ENCODE measurements around the gene TTC33. TPM values are rescaled to one million over a fixed set of nuclear protein-coding genes. Genes with fewer than 3 reads are reported as not detected.
"Not testable (repeated sequence)": the region's sequence is repeated elsewhere in the genome, so short reads cannot be mapped to it uniquely, and the experiment has no call there.

Gene TTC33
- total RNA-seq, 3 donors from 2014 or later, result 17.6 to 28.1 (median 18.4) TPM

DNA sequence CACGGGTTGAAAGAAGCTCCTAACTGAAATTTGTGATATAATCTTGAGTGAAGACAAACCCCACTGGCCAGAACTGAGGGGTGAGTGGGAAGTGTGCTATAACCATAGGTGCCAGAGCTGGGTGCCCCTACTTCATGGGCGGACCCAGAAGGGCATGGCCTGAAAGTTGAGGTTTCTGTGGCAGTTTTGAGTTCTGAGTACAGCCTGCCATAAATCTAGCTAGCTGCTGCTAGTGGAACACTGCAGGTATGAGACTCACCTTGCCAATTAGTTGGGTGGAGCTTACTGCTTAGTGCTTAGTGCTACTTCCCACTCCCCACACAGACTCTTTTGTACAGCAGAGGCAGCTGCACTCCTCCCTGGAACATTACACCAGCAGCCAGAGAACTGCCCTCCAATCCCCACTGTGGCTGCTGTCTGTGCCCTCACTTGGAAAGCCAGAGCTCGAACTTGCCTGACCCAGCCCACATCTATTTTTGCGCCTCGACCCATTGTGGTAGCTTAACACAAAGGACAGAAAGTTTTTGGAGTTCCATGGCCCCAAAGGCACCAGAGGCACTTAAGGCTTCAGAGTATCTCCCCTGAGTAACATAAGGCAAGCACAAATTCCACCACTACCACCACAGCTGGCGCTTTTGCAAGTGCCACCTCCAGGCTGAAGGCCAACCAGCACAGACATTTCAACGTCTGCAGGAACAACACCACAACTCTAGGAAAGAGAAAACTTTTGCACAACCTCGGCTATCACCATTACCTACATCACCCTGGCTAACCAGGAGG, 103.1 kb downstream of the TTC33 start:
- H3K4me1 ChIP-seq, result no peaks in the 10 kb centered on the region
- no peaks in the 10 kb centered on the region for H3K36me3 ChIP-seq
- intact Hi-C loops (cut with DNase I; ENCODE audit: low total_unique reads), result no loop called here
- DNase-seq (ENCODE audit: low spot score in 2 of 2), result no peak
- H3K27ac ChIP-seq, result no peak overlapping the region
- TF ChIP-seq, protein P1, sequence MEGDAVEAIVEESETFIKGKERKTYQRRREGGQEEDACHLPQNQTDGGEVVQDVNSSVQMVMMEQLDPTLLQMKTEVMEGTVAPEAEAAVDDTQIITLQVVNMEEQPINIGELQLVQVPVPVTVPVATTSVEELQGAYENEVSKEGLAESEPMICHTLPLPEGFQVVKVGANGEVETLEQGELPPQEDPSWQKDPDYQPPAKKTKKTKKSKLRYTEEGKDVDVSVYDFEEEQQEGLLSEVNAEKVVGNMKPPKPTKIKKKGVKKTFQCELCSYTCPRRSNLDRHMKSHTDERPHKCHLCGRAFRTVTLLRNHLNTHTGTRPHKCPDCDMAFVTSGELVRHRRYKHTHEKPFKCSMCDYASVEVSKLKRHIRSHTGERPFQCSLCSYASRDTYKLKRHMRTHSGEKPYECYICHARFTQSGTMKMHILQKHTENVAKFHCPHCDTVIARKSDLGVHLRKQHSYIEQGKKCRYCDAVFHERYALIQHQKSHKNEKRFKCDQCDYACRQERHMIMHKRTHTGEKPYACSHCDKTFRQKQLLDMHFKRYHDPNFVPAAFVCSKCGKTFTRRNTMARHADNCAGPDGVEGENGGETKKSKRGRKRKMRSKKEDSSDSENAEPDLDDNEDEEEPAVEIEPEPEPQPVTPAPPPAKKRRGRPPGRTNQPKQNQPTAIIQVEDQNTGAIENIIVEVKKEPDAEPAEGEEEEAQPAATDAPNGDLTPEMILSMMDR (IDR thresholded peaks at IDR 0.05), result no peak
- TF ChIP-seq POLR2AphosphoS5 (IDR thresholded peaks at IDR 0.05), result no peak
- H3K9me3 ChIP-seq, result no peaks in the 10 kb centered on the region
- H3K27me3 ChIP-seq, result no peaks in the 10 kb centered on the region
- H3K4me3 ChIP-seq, result no peak overlapping the region

DNA sequence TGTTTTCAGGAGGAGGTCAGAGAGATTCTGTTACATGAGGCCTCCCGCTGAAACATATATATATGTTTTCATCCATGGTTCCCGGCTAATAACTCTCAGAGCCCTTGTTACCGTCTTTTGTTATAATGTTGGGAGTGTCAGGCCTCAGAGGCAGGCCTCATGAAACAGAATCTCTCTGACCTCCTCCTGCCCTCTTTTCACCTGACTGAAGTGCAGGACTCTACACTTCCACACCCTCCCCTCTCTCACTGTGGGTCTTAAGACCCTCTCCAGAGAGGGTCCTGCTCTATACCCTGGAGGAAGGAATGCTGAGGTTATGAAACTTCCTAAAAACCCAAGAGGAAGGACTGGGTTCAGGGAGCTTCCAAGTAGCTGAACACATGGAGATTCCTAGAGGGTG, 104.6 kb downstream of the TTC33 start:
- Histone ChIP-seq H3K4me3 (no peak overlapping the region), H3K9me3 (no peaks in the 10 kb centered on the region), H3K36me3 (no peaks in the 10 kb centered on the region), H3K27me3 (no peaks in the 10 kb centered on the region), H3K27ac (no peak overlapping the region), H3K4me1 (no peaks in the 10 kb centered on the region)
- intact Hi-C loops (cut with DNase I; ENCODE audit: low total_unique reads), result no loop called here
- DNase-seq (ENCODE audit: low spot score in 2 of 2), result no peak
- TF ChIP-seq POLR2A (IDR thresholded peaks at IDR 0.05) (no peak), POLR2AphosphoS5 (IDR thresholded peaks at IDR 0.05) (no peak)
- TF ChIP-seq, protein P1 (IDR thresholded peaks at IDR 0.05), result no peak

DNA sequence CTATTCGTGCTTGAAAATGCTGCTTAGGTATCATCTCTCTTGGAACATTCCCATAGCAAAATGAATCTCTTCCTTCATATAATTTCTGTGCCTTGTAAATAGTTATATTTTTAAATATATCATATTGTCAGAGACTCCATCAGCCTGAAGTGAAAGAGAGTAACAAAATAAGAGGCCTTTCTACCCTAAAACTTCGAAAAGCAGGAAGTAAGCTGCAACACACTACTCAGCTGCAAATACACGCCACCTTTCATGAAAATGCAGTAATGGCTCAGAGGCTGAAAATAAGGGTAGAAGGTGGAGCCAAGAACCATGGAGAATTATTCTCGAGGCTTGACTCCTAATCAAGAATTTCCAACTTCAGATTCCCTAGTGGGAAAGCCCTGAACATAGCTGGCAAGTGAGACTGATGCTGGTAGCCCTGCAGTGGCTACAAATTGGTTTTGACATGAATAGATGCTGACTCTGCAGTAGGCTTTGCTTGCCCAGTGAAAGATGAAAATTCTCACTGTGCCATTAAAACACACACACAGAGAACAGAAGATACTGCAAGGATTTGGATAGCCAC, 106.2 kb downstream of the TTC33 start:
- TF ChIP-seq, protein P1 (IDR thresholded peaks at IDR 0.05), result no peak
- H3K27me3 ChIP-seq, result no peaks in the 10 kb centered on the region
- intact Hi-C loops (cut with DNase I; ENCODE audit: low total_unique reads), result no loop called here
- DNase-seq (ENCODE audit: low spot score in 2 of 2), result no peak
- no peaks in the 10 kb centered on the region for H3K9me3 ChIP-seq
- H3K36me3 ChIP-seq, result no peaks in the 10 kb centered on the region
- H3K4me1 ChIP-seq, result no peaks in the 10 kb centered on the region
- H3K27ac ChIP-seq, result no peak overlapping the region
- H3K4me3 ChIP-seq, result no peak overlapping the region

DNA sequence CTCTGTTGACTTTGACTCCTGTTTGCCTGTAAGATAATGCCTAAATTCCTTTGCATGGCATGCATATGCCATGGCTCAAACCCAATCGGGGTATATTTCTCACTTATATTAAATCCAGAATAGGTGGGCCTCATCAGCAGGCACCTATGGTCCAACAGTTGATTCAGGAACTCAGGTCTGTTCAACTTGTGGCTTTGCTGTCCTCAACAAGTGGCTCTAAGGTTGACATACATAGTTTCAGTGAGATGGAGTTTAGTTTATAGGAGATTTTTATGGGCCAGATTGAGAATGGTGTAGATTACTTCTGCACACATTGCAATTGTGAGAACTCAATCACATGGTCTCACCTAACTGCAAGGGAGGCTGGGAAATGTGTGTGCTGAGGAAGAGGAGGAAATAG, 107.6 kb downstream of the TTC33 start:
- Histone ChIP-seq H3K4me1 (no peaks in the 10 kb centered on the region), H3K27me3 (no peaks in the 10 kb centered on the region), H3K4me3 (no peak overlapping the region), H3K9me3 (no peaks in the 10 kb centered on the region), H3K27ac (no peak overlapping the region), H3K36me3 (no peaks in the 10 kb centered on the region)
- intact Hi-C loops (cut with DNase I; ENCODE audit: low total_unique reads), result no loop called here
- no peak for TF ChIP-seq POLR2A (IDR thresholded peaks at IDR 0.05)
- no peak for TF ChIP-seq POLR2AphosphoS5 (IDR thresholded peaks at IDR 0.05)
- TF ChIP-seq, protein P1 (IDR thresholded peaks at IDR 0.05), result no peak
- DNase-seq (ENCODE audit: low spot score in 2 of 2), result no peak

DNA sequence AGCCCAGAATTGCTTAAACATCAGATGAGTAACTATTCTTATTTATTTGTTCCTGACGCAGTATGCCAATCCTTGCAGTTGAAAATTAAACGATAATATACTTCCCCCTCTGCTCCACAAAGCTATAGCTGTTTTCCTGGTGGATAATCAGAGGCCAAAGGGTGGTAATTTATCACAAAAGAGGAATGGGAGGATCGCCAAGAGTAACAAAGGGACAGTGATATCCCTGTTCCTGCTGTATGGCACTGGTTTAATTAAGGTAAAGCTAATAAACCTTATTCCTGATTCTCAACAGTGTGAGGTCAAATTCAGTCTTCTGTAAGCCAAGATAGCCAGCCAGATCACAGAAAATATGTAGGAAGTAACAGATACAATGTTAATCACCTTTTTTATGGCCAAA, 109.5 kb downstream of the TTC33 start:
- Histone ChIP-seq H3K4me1 (no peaks in the 10 kb centered on the region), H3K9me3 (no peaks in the 10 kb centered on the region), H3K27ac (no peak overlapping the region), H3K36me3 (no peaks in the 10 kb centered on the region), H3K27me3 (no peaks in the 10 kb centered on the region), H3K4me3 (no peak overlapping the region)
- intact Hi-C loops (cut with DNase I; ENCODE audit: low total_unique reads), result no loop called here
- DNase-seq (ENCODE audit: low spot score in 2 of 2), result no peak
- TF ChIP-seq POLR2A (IDR thresholded peaks at IDR 0.05), result no peak
- TF ChIP-seq, protein P1 (IDR thresholded peaks at IDR 0.05), result no peak
- no peak for TF ChIP-seq POLR2AphosphoS5 (IDR thresholded peaks at IDR 0.05)

DNA sequence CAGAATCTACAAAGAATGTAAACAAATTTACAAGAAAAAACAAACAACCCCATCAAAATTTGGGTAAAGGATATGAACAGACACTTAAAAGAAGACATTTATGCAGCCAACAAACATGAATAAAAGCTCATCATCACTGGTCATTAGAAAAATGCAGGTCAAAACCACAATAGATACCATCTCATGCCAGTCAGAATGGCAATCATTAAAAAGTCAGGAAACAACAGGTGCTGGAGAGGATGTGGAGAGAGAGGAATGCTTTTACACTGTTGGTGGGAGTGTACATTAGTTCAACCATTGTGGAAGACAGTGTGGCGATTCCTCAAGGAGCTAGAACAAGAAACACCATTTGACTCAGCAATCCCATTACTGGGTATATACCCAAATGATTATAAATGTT, 116.2 kb downstream of the TTC33 start:
- intact Hi-C loops (cut with DNase I; ENCODE audit: low total_unique reads); H3K4me3 ChIP-seq; H3K27me3 ChIP-seq; H3K27ac ChIP-seq; H3K36me3 ChIP-seq; DNase-seq (ENCODE audit: low spot score in 2 of 2); H3K4me1 ChIP-seq: not testable (repeated sequence)
- H3K9me3 ChIP-seq, result peaks cover 4 to 36% of the 10 kb centered on the region in 2 donors
